Activated gamma-delta T cell treated with Interleukin-2 at 50 U/mL for 16 hours (primary cell): ENCODE data around the gene ZPBP.

ENCODE experiments used
- DNase-seq: peaks from one replicate; pipeline ENCODE4 v3.0.0-alpha.2; 2020

ZPBP gene

DNA sequence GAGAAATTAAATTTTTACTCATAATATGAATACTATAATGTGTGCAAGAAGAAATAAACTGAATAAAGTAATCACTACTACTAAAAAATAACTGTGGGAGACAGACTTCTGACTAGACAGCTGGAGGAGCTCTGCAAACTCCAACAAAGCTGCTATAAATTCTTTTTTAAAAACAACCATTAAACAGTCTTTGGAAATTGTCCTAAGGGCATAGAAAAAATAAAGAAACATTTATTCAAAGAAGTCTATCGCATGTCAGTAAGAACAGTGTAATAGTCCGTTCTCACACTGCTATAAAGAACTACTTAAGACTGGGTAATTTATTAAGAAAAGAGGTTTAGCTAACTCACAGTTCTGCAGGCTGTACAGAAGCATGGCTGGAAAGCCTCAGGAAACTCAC, 56.0 kb downstream of the ZPBP start:
- no peak for DNase-seq

DNA sequence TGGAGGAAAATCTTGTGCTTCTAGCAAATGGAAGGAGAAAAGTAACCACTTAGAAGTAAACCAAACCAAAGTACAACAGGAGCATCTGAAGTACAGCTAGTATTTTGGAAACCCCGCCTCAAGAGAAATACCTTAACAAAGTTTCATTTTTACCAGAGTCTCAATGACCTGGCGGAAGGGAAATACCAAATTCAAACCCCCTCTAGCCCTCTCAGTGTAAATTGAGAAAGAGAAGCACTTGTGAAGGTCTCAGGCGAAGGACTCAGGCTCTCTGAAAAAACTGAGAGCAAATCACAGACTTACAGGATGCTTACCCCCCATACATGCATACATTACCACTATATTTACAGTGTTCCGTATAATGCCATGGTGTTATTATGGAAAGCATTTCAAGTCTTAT, 70.1 kb downstream of the ZPBP start:
- no peak for DNase-seq

DNA sequence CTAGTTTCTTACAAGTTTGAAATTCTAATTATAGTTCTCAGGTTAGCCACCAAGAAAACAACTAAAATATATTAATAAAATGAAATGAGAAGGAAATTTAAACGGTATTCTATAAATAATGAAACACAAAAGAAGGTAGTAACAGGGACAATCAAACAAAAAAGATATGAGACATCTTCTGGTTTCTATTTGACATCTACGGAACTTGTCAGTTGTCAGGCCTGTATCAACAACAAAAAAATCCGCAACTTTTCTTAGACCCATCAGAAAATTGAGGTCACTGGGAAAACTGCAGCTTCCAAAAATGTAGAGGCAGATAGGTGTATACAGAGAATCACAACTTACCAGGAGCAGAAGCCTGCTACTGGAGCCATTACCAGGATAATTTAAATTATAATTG, 70.6 kb downstream of the ZPBP start:
- DNase-seq, result no peak

DNA sequence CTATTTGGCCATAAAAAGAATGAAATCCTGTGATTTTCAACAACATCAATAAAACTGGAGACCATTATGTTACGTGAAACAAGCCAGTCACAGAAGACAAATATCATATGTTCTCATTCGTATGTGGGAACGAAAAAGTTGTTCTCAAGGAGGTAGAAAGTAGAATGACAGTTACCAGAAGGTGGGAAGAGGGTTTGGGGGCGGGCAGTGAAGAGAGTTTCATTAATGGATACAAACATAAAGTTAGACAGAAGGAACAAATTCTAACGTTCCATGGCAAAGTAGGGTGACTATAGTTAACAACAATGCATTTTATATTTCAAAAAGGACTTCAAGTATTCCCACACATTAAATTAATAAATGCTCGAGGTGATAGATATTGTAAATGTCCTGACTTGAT, 97.4 kb downstream of the ZPBP start:
- no peak for DNase-seq

DNA sequence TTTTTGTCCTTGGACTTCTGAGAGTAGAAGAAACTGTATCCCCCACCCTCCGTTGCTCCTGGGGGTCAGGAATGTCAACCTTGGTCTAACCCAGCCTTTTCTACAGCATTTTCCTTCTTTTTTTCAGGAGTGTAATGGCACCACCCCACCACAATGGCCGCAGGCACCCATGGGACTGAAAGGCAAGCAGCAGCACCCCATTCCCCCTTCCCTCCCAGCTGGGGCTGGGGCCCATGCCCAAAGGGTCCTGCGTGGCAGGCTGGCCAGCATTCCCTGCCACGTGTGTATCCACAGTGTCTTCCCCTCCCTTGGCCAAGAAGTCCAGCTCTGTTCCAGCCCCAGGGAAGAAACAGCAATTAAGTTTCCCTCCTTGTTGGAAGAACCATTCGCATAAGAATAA, 106.9 kb downstream of the ZPBP start:
- no peak for DNase-seq

DNA sequence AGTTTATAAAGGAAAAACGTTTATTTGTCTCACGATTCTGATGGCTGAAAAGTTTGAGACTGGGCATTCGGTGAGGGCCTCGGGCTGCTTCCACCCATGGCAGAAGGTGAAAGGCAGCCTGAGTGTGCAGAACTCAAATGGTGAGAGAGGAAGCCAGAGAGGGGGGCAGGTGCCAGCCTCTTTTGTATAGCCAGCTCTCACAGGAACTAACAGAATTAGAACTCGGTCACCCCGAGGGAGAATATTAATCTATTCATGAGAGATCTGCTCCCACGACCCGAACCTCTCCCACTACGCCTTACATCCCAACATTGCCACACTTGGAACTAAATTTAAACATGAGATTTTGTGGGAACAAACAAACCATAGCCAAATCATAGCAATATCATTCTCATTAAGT, 112.6 kb downstream of the ZPBP start:
- DNase-seq, result no peak

DNA sequence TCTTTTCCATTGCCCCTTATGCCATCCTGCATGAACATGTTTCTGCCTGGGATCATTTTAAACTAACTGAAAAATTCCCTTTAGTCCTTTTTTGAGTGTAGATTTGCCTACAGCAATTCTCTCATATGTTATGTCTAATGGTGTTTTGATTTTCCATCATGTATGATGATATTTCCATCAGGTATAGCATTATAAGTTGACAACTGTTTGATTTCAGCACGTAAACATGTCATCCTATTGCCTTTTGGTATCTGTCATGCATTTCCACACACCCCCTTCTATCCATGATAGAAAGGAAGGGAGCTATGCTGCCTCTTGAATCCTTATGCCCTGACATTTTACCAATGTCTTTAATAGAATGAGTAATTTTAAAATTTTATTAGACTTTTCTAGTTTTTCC, 116.8 kb downstream of the ZPBP start:
- DNase-seq, result no peak

DNA sequence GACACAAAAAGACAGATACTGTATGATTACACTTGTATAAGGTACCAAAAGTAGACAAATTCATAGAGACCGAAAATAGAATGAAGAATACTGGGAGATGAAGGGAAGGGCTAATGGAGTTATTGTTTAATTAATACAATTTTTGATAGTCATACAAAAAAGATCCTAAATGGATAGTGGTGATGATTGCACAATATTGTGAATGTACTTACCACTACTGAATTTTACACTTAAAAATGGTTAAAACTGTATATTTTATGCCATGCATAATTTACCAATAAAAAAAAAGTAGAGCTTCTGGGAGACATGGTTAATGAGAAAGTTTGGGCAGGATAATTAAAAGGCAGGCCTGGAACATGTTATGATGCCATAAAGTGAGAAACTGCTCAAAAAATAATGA, 119.0 kb downstream of the ZPBP start:
- no peak for DNase-seq

DNA sequence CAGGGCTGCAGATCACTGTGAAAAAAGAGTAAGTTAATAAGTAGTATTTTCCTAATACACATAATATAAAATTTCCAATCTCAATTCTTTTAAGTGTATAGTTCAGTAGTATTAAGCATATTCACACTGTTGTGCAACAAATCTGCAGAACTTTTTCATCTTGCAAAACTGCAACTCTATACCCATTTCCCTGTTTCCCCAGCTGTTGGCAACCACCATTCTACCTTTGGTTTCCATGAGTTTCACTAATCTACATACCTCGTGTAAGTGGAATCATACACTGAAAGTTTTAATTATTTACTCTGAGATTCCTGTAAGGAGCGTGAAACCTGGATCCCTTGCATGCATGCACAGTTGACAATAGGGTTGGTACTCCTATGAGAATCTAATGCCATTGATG, 155.4 kb downstream of the ZPBP start:
- DNase-seq, result no peak

DNA sequence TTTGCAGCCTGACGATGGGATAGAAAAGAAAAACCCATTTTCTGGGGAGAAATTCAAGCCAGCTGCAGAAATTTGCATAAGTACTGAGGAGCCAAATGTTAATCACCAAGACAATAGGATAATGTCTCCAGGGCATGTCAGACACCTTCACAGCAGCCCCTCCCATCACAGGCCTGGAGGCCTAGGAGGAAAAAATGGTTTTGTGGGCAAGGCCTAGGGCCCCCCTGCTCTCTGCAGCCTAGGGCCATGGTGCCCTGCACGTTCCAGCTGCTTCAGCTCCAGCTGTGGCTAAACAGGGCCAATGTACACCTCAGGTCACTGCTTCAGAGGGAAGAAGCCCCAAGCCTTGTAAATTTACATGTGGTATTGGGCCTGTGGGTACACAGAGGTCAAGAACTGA, 161.4 kb downstream of the ZPBP start:
- no peak for DNase-seq

DNA sequence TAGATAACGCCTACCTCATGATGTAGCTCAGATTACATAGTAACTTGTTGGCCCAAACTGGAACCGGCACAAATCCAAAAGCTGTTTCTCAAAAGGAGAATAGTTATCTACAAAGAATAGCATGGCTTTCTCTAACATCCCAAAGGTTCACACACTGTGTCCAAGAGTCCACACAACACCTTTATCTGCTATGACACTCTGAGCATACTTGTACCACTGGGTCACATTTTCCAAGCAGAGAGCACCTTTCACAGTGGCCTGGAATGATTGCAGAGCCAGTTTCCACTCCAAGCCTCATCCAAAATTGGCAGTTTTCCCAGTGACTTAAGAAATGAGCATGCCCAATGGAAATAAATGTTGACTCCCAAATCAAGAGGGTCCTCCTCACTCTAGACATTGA, 164.3 kb downstream of the ZPBP start:
- no peak for DNase-seq

DNA sequence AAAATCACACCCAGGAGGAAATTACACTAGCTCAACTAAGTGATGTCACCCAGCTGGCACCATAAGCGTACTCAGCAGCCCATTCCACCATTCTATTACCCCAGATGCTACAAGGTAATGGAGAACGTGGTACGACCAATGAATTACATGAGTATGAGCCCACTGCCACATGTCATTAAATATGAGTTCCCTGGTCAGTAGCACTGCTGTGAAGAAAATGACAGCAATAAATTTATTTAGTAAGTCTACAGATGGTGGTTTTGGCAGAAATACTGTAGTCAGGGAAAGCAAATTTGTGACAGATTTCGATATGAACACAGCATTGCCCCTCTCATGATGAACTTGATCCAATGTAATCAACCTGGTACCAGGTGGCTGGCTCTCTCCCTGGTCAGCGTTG, 165.4 kb downstream of the ZPBP start:
- no peak for DNase-seq

DNA sequence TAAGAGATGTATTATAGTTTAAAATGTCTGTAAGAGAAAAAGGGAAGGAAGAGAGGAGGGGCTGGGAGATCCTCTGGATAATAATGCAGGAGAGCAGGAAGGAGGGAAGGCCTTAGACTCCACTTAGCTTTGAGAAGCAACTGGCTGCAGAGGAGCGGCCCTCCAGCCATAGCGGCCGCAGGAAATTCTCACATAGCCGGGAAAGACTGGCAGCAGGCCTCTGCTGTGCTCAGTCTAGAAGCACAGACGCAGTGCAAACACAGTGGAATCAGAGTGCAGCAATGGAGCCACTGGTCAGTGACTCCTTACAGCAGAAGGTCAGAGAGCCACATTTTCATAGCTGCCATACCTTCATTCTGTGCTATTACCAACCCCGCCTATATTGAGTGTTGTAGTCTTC, 166.3 kb downstream of the ZPBP start:
- no peak for DNase-seq

DNA sequence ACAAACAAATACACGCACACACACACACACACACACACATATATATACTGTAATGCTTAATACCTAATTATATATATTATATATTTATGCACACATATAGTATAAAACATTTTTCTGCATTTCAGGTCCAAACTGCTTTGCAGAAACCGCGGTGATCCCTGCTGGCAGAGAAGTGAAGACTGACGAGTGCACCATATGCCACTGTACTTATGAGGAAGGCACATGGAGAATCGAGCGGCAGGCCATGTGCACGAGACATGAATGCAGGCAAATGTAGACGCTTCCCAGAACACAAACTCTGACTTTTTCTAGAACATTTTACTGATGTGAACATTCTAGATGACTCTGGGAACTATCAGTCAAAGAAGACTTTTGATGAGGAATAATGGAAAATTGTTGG, 181.1 kb downstream of the ZPBP start:
- DNase-seq, result no peak

DNA sequence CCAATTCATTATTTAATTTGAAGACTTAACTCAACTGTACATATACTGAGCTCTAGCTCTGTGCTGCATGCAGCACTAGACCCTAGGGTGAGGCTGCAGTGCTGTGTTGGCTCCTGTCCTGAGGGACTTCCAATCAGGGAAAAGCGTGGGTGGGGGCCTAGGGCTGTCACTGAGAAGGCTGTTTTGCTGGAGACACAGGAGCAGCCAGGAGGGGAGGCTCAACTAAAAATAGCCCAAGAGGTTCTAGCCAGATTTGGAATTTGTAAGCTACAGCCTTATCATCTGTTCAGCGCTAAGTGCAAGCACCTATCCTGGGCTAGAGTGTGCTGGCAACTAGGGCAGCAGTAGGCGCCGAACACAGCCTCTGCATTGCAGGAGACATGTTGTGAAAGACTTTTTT, 198.5 kb downstream of the ZPBP start:
- no peak for DNase-seq

DNA sequence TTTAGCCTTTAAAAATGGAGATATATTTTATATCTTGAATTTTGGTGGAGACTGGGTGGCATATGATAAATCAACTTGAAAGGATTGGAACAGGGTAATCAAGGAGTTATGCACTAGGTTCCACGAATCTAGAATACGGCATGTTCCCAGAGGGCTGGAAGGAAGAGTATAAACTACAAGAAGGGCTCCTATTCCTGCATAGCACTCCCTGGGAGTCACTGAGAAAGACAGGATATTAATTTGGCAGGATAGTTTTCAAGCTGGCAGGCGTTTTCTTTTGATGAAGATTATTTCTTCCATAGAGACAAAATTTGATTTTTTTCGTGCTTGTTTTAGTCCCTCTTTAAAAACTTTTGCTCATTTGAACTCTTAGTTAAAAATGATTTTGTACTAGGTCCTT, 199.9 kb downstream of the ZPBP start:
- no peak for DNase-seq

DNA sequence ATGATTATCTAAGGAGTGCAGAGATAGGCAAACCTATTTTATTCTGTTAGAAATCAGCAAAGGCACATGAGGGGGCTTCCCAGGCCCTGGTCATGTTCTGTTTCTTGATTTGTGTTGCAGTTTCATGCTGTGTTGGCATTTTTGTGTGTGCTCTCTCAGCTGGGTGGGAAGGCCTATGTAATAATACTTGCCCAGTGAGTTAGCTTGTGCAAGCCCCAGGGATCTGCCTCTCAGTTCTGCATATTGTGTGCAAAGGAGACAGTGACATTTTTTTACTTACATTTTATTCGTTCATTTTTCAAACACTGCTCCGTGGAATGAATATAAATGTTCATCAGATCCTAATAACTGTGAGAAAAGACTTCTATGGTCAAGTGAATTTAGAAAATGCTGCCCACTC, 200.6 kb downstream of the ZPBP start:
- no peak for DNase-seq
